Panc1 (cell line): ENCODE data around the gene TEX22.

Source experiments
- CTCF ChIP-seq: fragments of 450-650 bp; IDR thresholded peaks from 2 replicates; pipeline ENCODE4 v1.5.1; 2017; ENCODE audit warnings: mild to moderate bottlenecking
- POLR2AphosphoS5 ChIP-seq: IDR thresholded peaks from 2 replicates; pipeline ENCODE4 v1.6.1; 2012; ENCODE audit warnings: mild to moderate bottlenecking, low read depth, low read length, moderate library complexity
- SIN3A ChIP-seq: IDR thresholded peaks from 2 replicates; pipeline ENCODE4 v1.6.1; 2012; ENCODE audit warnings: low read depth, mild to moderate bottlenecking, low read length, moderate library complexity, borderline replicate concordance; ENCODE audit not compliant: insufficient read depth

DNA sequence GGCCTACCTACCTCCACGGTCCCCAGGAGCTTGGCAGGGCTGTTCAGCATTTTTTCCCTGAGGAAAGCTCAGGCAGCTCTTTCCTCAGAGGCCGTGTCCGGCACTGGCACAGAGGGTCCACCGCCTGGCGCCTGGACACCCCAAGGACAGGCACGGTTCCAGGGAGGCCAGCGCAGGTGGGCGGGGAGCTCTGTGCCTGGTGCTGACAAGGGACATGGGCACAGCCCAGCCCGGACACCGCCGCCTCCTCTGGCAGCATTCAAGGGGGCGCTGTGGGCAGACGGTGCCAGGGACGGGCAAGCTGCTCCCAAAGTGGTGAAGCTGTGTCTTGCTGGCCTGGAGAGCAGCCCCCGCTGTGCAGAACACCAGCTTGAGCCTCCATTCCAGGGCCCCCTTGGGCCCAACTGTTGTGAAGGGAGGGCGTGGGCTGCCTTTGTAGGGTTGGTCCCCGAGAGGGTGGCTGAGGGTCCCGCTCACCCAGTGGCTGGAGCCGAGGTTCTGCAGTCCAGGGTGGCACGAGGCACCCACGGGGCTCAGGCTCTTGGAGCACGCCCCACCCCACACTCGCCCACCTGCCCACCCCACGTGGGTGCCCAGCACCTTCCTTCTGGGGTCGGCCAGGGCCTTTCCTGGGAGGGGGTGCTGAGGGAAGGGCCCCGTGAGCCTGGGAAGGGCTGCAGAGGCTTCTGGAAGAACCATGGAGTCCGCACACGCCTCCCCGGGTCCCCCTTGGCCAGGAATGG lies 29.3 kb upstream of the TEX22 start:
- no peak for TF ChIP-seq CTCF
- no peak for TF ChIP-seq POLR2AphosphoS5
- TF ChIP-seq SIN3A: no peak
